GM12878 (cell line): ENCODE measurements around the gene WSCD1. TPM values are rescaled to one million over a fixed set of nuclear protein-coding genes. Genes with fewer than 3 reads are reported as not detected.

Experiments
- ATAC-seq: fragments of 200-7000 bp; cut with Tn5 transposase; 3 replicates; pipeline ENCODE4 v1.9.1; 2020; ENCODE audit warnings: mild to moderate bottlenecking, moderate library complexity
- BruUV-seq: library from RNA; stranded (reverse); fragments of 400-500 nt; replicated peaks from 2 replicates; lab custom pipeline; 2021; lab: Mats Ljungman, UMichigan
- CTCF ChIA-PET: fragments of 300-600 bp; sonication (Branson Sonifier 250); formaldehyde crosslinking; extraction: SDS; loops from one replicate; lab custom pipeline; 2021; ENCODE audit warnings: inconsistent platforms; lab: Yijun Ruan, JAX
- POLR2A ChIA-PET: fragments of 350-600 bp; formaldehyde crosslinking; extraction: SDS; loops from one replicate; lab custom pipeline; 2021; ENCODE audit warnings: inconsistent platforms; lab: Charles Lee
- RAD21 ChIA-PET: fragments of 300-600 bp; sonication (Branson Sonifier 250); formaldehyde crosslinking; loops from one replicate; lab custom pipeline; 2023; ENCODE audit warnings: antibody characterized with exemption; ENCODE audit not compliant: unreplicated experiment; lab: Charles Lee
- SMC1A ChIA-PET: fragments of 300-600 bp; sonication (Branson Sonifier 250); formaldehyde crosslinking; loops from one replicate; lab custom pipeline; 2023; ENCODE audit not compliant: unreplicated experiment, uncharacterized antibody; lab: Charles Lee
- DNase-seq: peaks from one replicate; pipeline ENCODE4 v3.0.0-alpha.2; 2011; ENCODE audit warnings: low read depth, low spot score
- FAIRE-seq: peaks from 3 replicates; lab custom pipeline; 2011; peaks lifted over from hg19 to GRCh38; lab: Jason Lieb, UNC
- H2AFZ ChIP-seq: 2 replicates; pipeline ENCODE4 v1.6.0; 2011; ENCODE audit warnings: low read depth, low read length, control low read depth; ENCODE audit not compliant: control insufficient read depth
- H3K27ac ChIP-seq: 2 replicates; pipeline ENCODE4 v1.5.1; 2011; ENCODE audit warnings: control low read depth; ENCODE audit not compliant: control insufficient read depth, insufficient read depth
- H3K27me3 ChIP-seq, 2 experiments: replicated peaks in 1 of 2; 2 replicates each; pipeline versions ENCODE4 v1.6.0 to v1.6.1; 2011; ENCODE audit warnings: low read length in 1 of 2; ENCODE audit not compliant: control insufficient read depth in 2 of 2, insufficient read depth in 2 of 2
- H3K36me3 ChIP-seq, 2 experiments: 2 replicates each; pipeline ENCODE4 v1.5.1; 2011; ENCODE audit warnings: low read length in 1 of 2; ENCODE audit not compliant: control insufficient read depth in 2 of 2, insufficient read depth in 2 of 2
- H3K4me1 ChIP-seq: 2 replicates; pipeline ENCODE4 v1.6.1; 2011; ENCODE audit warnings: mild to moderate bottlenecking, low read length, moderate library complexity, mixed read lengths; ENCODE audit not compliant: control insufficient read depth, insufficient read depth
- H3K4me2 ChIP-seq: 2 replicates; pipeline ENCODE4 v1.6.0; 2011; ENCODE audit warnings: control low read depth; ENCODE audit not compliant: control insufficient read depth, insufficient read depth
- H3K4me3 ChIP-seq: fragments of 200-600 bp; sonication (generic); 2 replicates; pipeline ENCODE4 v1.5.1; 2016
- H3K79me2 ChIP-seq: 2 replicates; pipeline ENCODE4 v1.6.0; 2011; ENCODE audit warnings: low read length; ENCODE audit not compliant: control insufficient read depth, insufficient read depth
- H3K9ac ChIP-seq: 2 replicates; pipeline ENCODE4 v1.8.0; 2011; ENCODE audit warnings: low read length, control low read depth, mixed read lengths; ENCODE audit not compliant: control insufficient read depth, insufficient read depth
- H3K9me3 ChIP-seq: replicated peaks from 3 replicates; pipeline ENCODE4 v1.5.1; 2011; ENCODE audit warnings: mild to moderate bottlenecking, low read length; ENCODE audit not compliant: control insufficient read depth, insufficient read depth
- H4K20me1 ChIP-seq: 2 replicates; pipeline ENCODE4 v1.6.0; 2011; ENCODE audit not compliant: control insufficient read depth, insufficient read depth
- WGBS: methylation state at CpG from one replicate; pipeline ENCODE4 v1.1.6; 2016; ENCODE audit warnings: low lambda C conversion rate; ENCODE audit not compliant: insufficient replicate concordance, insufficient coverage; ENCODE audit errors: missing lambda C conversion rate; 5-methylcytosine and 5-hydroxymethylcytosine counted together
- in situ Hi-C: fragments of 300-500 bp; cut with MboI; formaldehyde crosslinking; loops from 9 replicates; pipeline ENCODE4 v1.14.3; 2018; ENCODE audit warnings: mixed read lengths
- intact Hi-C: fragments of 100-400 bp; cut with micrococcal nuclease; formaldehyde crosslinking; loops from one replicate; pipeline ENCODE4 v1.14.2; 2022; ENCODE audit not compliant: unreplicated experiment
- polyA plus RNA-seq, 11 experiments: library from polyadenylated mRNA; depleted of rRNA in 4 of 11; unstranded in 6 of 11; stranded (reverse) in 5 of 11; fragments of >200 nt; fragmentation: Nextera tagmentation in 4 of 11; fragmentation: Illumina TruSeq in 1 of 11; extraction: Ambion mirVana in 4 of 11; extraction: Trizol in 1 of 11; gene quantifications; 1 replicate in 1 of 11; 2 replicates in 10 of 11; pipeline versions ENCODE4 v1.2.1 to v1.2.3, GENCODE V29; 2011 to 2016; ENCODE audit warnings: inconsistent platforms in 2 of 11, missing spikeins in 2 of 11, low read depth in 1 of 11
- total RNA-seq, 4 experiments: library from RNA; depleted of rRNA in 3 of 4; stranded (reverse); fragments of >200 nt in 3 of 4; fragmentation: Illumina TruSeq in 1 of 4; extraction: Trizol in 1 of 4; gene quantifications; 2 replicates each; pipeline versions ENCODE4 v1.2.1 to v1.2.3, GENCODE V29; 2013 to 2021
- TF ChIP-seq, protein P1 (sequence below): fragments of 450-650 bp; IDR thresholded peaks from 2 replicates; pipeline ENCODE4 v1.6.1; 2016; ENCODE audit warnings: mild to moderate bottlenecking, moderate library complexity, borderline replicate concordance
- TF ChIP-seq, protein P2 (sequence below): IDR thresholded peaks from 2 replicates; pipeline ENCODE4 v1.6.1; 2011; ENCODE audit warnings: borderline replicate concordance, low read depth, mild to moderate bottlenecking, moderate library complexity, low read length; ENCODE audit not compliant: insufficient read depth, poor library complexity, severe bottlenecking
- TF ChIP-seq, protein P3 (sequence below): fragments of 450-650 bp; IDR thresholded peaks from 2 replicates; pipeline ENCODE4 v1.6.1; 2017; ENCODE audit warnings: mild to moderate bottlenecking

The WSCD1 gene
- total and polyA plus RNA-seq, 10 of the 15 experiments (the other 5 are each of a cell fraction or from before 2014, with no cell fraction given): 0.01 to 0.16 TPM; not detected in 8

DNA sequence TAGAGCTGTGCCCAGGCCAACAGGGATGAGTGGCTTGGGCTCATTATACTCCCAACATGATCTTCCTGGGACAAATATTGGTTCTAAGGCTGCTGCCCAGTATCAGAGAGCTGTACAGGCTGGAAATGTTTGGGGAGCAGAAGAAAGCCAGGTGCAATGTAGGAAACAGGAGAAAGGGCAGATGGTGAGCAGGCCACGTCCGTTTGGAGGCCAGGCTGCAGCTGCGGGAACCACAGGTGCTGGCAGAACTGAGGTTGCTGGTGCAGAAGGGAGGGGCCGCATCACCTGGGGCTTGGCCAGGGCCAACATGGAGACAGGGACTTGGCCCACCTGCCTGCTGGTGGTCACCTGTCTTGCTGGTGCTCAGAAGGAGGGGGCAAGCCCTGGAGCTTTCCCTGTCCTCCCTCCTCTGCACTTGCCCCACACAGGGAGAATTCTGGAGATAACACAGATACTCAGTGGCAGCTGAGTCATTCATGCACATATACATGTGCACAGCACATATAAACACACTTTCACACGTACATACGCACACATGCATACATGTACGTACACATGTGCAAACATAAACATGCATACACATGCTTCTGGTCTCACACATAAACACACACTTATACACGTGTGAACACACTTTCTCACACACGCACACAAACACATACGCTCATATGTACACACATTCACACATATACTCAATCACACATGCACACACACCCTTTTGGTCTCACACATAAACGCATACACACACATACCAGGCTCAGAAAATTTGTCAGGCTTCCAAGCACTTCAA, 67.7 kb downstream of the WSCD1 start:
- no peaks in the 10 kb centered on the region for H3K4me1 ChIP-seq
- H3K36me3 ChIP-seq: no peaks in the 10 kb centered on the region
- FAIRE-seq: no peak
- ChIA-PET RAD21 (no interaction called here), CTCF (no interaction called here), POLR2A (no interaction called here), SMC1A (no interaction called here)
- TF ChIP-seq, protein P1, sequence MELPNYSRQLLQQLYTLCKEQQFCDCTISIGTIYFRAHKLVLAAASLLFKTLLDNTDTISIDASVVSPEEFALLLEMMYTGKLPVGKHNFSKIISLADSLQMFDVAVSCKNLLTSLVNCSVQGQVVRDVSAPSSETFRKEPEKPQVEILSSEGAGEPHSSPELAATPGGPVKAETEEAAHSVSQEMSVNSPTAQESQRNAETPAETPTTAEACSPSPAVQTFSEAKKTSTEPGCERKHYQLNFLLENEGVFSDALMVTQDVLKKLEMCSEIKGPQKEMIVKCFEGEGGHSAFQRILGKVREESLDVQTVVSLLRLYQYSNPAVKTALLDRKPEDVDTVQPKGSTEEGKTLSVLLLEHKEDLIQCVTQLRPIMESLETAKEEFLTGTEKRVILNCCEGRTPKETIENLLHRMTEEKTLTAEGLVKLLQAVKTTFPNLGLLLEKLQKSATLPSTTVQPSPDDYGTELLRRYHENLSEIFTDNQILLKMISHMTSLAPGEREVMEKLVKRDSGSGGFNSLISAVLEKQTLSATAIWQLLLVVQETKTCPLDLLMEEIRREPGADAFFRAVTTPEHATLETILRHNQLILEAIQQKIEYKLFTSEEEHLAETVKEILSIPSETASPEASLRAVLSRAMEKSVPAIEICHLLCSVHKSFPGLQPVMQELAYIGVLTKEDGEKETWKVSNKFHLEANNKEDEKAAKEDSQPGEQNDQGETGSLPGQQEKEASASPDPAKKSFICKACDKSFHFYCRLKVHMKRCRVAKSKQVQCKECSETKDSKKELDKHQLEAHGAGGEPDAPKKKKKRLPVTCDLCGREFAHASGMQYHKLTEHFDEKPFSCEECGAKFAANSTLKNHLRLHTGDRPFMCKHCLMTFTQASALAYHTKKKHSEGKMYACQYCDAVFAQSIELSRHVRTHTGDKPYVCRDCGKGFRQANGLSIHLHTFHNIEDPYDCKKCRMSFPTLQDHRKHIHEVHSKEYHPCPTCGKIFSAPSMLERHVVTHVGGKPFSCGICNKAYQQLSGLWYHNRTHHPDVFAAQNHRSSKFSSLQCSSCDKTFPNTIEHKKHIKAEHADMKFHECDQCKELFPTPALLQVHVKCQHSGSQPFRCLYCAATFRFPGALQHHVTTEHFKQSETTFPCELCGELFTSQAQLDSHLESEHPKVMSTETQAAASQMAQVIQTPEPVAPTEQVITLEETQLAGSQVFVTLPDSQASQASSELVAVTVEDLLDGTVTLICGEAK: no peak
- TF ChIP-seq, protein P2, sequence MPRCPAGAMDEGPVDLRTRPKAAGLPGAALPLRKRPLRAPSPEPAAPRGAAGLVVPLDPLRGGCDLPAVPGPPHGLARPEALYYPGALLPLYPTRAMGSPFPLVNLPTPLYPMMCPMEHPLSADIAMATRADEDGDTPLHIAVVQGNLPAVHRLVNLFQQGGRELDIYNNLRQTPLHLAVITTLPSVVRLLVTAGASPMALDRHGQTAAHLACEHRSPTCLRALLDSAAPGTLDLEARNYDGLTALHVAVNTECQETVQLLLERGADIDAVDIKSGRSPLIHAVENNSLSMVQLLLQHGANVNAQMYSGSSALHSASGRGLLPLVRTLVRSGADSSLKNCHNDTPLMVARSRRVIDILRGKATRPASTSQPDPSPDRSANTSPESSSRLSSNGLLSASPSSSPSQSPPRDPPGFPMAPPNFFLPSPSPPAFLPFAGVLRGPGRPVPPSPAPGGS: peak; percentile 70
- TF ChIP-seq, protein P3, sequence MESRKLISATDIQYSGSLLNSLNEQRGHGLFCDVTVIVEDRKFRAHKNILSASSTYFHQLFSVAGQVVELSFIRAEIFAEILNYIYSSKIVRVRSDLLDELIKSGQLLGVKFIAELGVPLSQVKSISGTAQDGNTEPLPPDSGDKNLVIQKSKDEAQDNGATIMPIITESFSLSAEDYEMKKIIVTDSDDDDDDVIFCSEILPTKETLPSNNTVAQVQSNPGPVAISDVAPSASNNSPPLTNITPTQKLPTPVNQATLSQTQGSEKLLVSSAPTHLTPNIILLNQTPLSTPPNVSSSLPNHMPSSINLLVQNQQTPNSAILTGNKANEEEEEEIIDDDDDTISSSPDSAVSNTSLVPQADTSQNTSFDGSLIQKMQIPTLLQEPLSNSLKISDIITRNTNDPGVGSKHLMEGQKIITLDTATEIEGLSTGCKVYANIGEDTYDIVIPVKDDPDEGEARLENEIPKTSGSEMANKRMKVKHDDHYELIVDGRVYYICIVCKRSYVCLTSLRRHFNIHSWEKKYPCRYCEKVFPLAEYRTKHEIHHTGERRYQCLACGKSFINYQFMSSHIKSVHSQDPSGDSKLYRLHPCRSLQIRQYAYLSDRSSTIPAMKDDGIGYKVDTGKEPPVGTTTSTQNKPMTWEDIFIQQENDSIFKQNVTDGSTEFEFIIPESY: no peak
- intact Hi-C loops (no loop called here), in situ Hi-C loops (no loop called here)
- WGBS: 17% methylated on average over 9 of the region's 11 CpGs
- ATAC-seq: no peak
- H3K79me2 ChIP-seq: no peaks in the 10 kb centered on the region
- no peak overlapping the region for H3K9ac ChIP-seq
- H3K4me2 ChIP-seq: no peak overlapping the region
- H3K27me3 ChIP-seq: 0 out of 4 replicates have a peak, but pooled peaks cover 0 to 1% of the 10 kb centered on the region in 2 experiments
- no peaks in the 10 kb centered on the region for H3K9me3 ChIP-seq
- no peak overlapping the region for H2AFZ ChIP-seq
- H4K20me1 ChIP-seq: no peaks in the 10 kb centered on the region
- no peak overlapping the region for H3K27ac ChIP-seq
- no peak for DNase-seq
- BruUV-seq: no TSS peak
- H3K4me3 ChIP-seq: no peak overlapping the region
